Fibroblast of lung (primary cell): Measurements from ENCODE around the gene C9. TPM values are rescaled to one million over a fixed set of nuclear protein-coding genes. Genes with fewer than 3 reads are reported as not detected.

Source experiments
- DNase-seq, 2 donors: peaks; one replicate each; pipeline versions ENCODE4 v3.0.0 to v3.0.0-alpha.2; 2010; ENCODE audit warnings: low read depth in 2 of 2
- H2AFZ ChIP-seq: 2 replicates; pipeline ENCODE4 v1.5.1; 2012; ENCODE audit warnings: low read length, control low read depth, inconsistent platforms
- H3K27ac ChIP-seq: 2 replicates; pipeline ENCODE4 v1.5.1; 2011; ENCODE audit warnings: low read length, control low read depth; ENCODE audit not compliant: insufficient read depth
- H3K27me3 ChIP-seq: 2 replicates; pipeline ENCODE4 v1.5.1; 2011; ENCODE audit warnings: mild to moderate bottlenecking, low read length; ENCODE audit not compliant: control insufficient read depth, insufficient read depth
- H3K36me3 ChIP-seq: 2 replicates; pipeline ENCODE4 v1.5.1; 2011; ENCODE audit warnings: low read length; ENCODE audit not compliant: control insufficient read depth, insufficient read depth
- H3K4me1 ChIP-seq: 2 replicates; pipeline ENCODE4 v1.5.1; 2011; ENCODE audit warnings: low read length; ENCODE audit not compliant: control insufficient read depth, insufficient read depth; ENCODE audit errors: extremely low read depth
- H3K4me2 ChIP-seq: 2 replicates; pipeline ENCODE4 v1.5.1; 2011; ENCODE audit warnings: low read length, control low read depth; ENCODE audit not compliant: insufficient read depth; ENCODE audit errors: extremely low read depth
- H3K4me3 ChIP-seq, 4 experiments: fragments of 200-600 bp in 1 of 4; sonication (generic) in 1 of 4; replicated peaks in 1 of 4; 2 replicates each; pipeline ENCODE4 v1.5.1; 2011 to 2016; ENCODE audit warnings: low read length in 4 of 4, low read depth in 3 of 4, mild to moderate bottlenecking in 3 of 4, control low read depth in 2 of 4, inconsistent platforms in 1 of 4, mixed read lengths in 1 of 4; ENCODE audit not compliant: insufficient read depth in 1 of 4; ENCODE audit errors: control extremely low read depth in 1 of 4
- H3K79me2 ChIP-seq: 2 replicates; pipeline ENCODE4 v1.5.1; 2012; ENCODE audit warnings: mild to moderate bottlenecking, low read length, inconsistent platforms; ENCODE audit not compliant: control insufficient read depth, insufficient read depth
- H3K9ac ChIP-seq: 2 replicates; pipeline ENCODE4 v1.5.1; 2011; ENCODE audit warnings: mild to moderate bottlenecking, low read length, control low read depth; ENCODE audit not compliant: insufficient read depth
- H3K9me3 ChIP-seq: 2 replicates; pipeline ENCODE4 v1.5.1; 2012; ENCODE audit warnings: low read depth, low read length; ENCODE audit not compliant: control insufficient read depth, insufficient read depth
- H4K20me1 ChIP-seq: 2 replicates; pipeline ENCODE4 v1.5.1; 2011; ENCODE audit warnings: low read length; ENCODE audit not compliant: control insufficient read depth, insufficient read depth; ENCODE audit errors: extremely low read depth
- CTCF ChIP-seq, 2 donors: IDR thresholded peaks in 1 of 2; conservative IDR thresholded peaks in 1 of 2; 1 replicate in 1 of 2; 2 replicates in 1 of 2; pipeline ENCODE4 v1.5.1; 2011 to 2012; ENCODE audit warnings: low read length in 2 of 2, control low read depth in 1 of 2, inconsistent platforms in 1 of 2, low read depth in 1 of 2, mild to moderate bottlenecking in 1 of 2
- EZH2 ChIP-seq: IDR thresholded peaks from 2 replicates; pipeline ENCODE4 v1.5.1; 2012; ENCODE audit warnings: low read length, control low read depth, mild to moderate bottlenecking; ENCODE audit errors: missing control alignments
- polyA plus RNA-seq, 2 donors: library from polyadenylated mRNA; depleted of rRNA in 1 of 2; stranded (reverse) in 1 of 2; unstranded in 1 of 2; fragments of >200 nt; gene quantifications; 2 replicates each; pipeline ENCODE4 v1.2.1, GENCODE V29; 2011 to 2012; ENCODE audit warnings: missing spikeins in 1 of 2
- total RNA-seq: library from RNA; depleted of rRNA; stranded (reverse); fragments of >200 nt; gene quantifications from 2 replicates; pipeline ENCODE4 v1.2.1, GENCODE V29; 2014

Gene C9
- total and polyA plus RNA-seq, 2 donors (not counting 1 experiment from before 2014, with no cell fraction given): 0.06 to 0.33 TPM

GRCh38 chr5:39379693-39380092, 15.4 kb upstream of the C9 start:
- TF ChIP-seq EZH2: no peak
- Histone ChIP-seq H2AFZ (no peak overlapping the region), H3K79me2 (no peaks in the 10 kb centered on the region), H3K27me3 (no peaks in the 10 kb centered on the region), H3K4me3 (no peak overlapping the region), H4K20me1 (no peaks in the 10 kb centered on the region), H3K4me1 (no peaks in the 10 kb centered on the region), H3K4me2 (no peak overlapping the region), H3K27ac (no peak overlapping the region), H3K9me3 (no peaks in the 10 kb centered on the region), H3K36me3 (peaks cover 33% of the 10 kb centered on the region), H3K9ac (no peak overlapping the region)
- peak in 1 of 2 donors; percentile 66 for DNase-seq

- no peak for DNase-seq
- Histone ChIP-seq H4K20me1 (no peaks in the 10 kb centered on the region), H3K27ac (no peak overlapping the region)
Observed at GRCh38 chr5:39377613-39378012, 13.3 kb upstream of the C9 start.

GRCh38 chr5:39376293-39376714, 12.0 kb upstream of the C9 start:
- no peaks in the 10 kb centered on the region for H3K9me3 ChIP-seq
- peak; percentile 38 to 65 for DNase-seq
- no peaks in the 10 kb centered on the region for H3K4me1 ChIP-seq
- no peak overlapping the region for H3K9ac ChIP-seq
- peak; percentile 62 to 80 for TF ChIP-seq CTCF (conservative IDR thresholded peaks at IDR 0.05 in 1 of 2, IDR thresholded peaks at IDR 0.05 in 1 of 2; ENCODE audit: low read depth in 1 of 2, low read length in 2 of 2)
- no peak for TF ChIP-seq EZH2
- H3K36me3 ChIP-seq: peaks cover 28% of the 10 kb centered on the region
- H4K20me1 ChIP-seq: no peaks in the 10 kb centered on the region
- no peak overlapping the region for H3K4me2 ChIP-seq
- H3K27me3 ChIP-seq: no peaks in the 10 kb centered on the region
- no peak overlapping the region for H3K27ac ChIP-seq
- no peaks in the 10 kb centered on the region for H3K79me2 ChIP-seq
- H2AFZ ChIP-seq: no peak overlapping the region
- H3K4me3 ChIP-seq: no peak overlapping the region

More at GRCh38 chr5:39377613-39378012, 13.3 kb upstream of the C9 start:
- no peak overlapping the region for H3K9ac ChIP-seq
- peaks cover 28% of the 10 kb centered on the region for H3K36me3 ChIP-seq
- no peak overlapping the region for H3K4me3 ChIP-seq
- H2AFZ ChIP-seq: no peak overlapping the region
- no peaks in the 10 kb centered on the region for H3K79me2 ChIP-seq
- no peaks in the 10 kb centered on the region for H3K9me3 ChIP-seq
- no peak overlapping the region for H3K4me2 ChIP-seq
- no peaks in the 10 kb centered on the region for H3K4me1 ChIP-seq
- no peaks in the 10 kb centered on the region for H3K27me3 ChIP-seq
- TF ChIP-seq EZH2 (no peak), CTCF (conservative IDR thresholded peaks at IDR 0.05 in 1 of 2, IDR thresholded peaks at IDR 0.05 in 1 of 2; ENCODE audit: low read depth in 1 of 2, low read length in 2 of 2) (no peak)
